Measurements from ENCODE around the gene HDAC4. TPM values are rescaled to one million over a fixed set of nuclear protein-coding genes. Genes with fewer than 3 reads are reported as not detected.

Gene HDAC4
- total and polyA plus RNA-seq, 3 donors from 2014 or later: 29.0 to 67.5 (median 58.7) TPM

- no peak for DNase-seq
- 63 to 64% methylated on average over 12 of the region's 12 CpGs for WGBS, 2 donors
- Histone ChIP-seq H3K4me3 (no peak overlapping the region), H3K9me3 (no peaks in the 10 kb centered on the region), H3K4me1 (no peaks in the 10 kb centered on the region), H3K27me3 (no peaks in the 10 kb centered on the region), H3K36me3 (ENCODE audit: low read depth, missing control alignments) (no peaks in the 10 kb centered on the region), H3K27ac (no peak overlapping the region)
- TF ChIP-seq CTCF (IDR thresholded peaks at IDR 0.05) (no peak), POLR2A (IDR thresholded peaks at IDR 0.05) (no peak)
- intact Hi-C loops (cut with DNase I; ENCODE audit: low total_unique reads): no loop called here
Measured at GRCh38 chr2:239429473-239430350, 28.9 kb upstream of the HDAC4 start.

GRCh38 chr2:239425631-239426030 is 24.8 kb upstream of the HDAC4 start:
- Histone ChIP-seq H3K9me3 (no peaks in the 10 kb centered on the region), H3K27ac (no peak overlapping the region), H3K27me3 (no peaks in the 10 kb centered on the region), H3K36me3 (ENCODE audit: low read depth, missing control alignments) (no peaks in the 10 kb centered on the region), H3K4me1 (no peaks in the 10 kb centered on the region), H3K4me3 (no peak overlapping the region)
- DNase-seq: no peak
- 55 to 58% methylated on average over 7 to 10 of the region's 10 CpGs for WGBS, 2 donors
- intact Hi-C loops (cut with DNase I; ENCODE audit: low total_unique reads): no loop called here
- no peak for TF ChIP-seq POLR2A (IDR thresholded peaks at IDR 0.05)
- no peak for TF ChIP-seq CTCF (IDR thresholded peaks at IDR 0.05)

GRCh38 chr2:239424337-239425045 is 23.7 kb upstream of the HDAC4 start:
- Histone ChIP-seq H3K4me3 (no peak overlapping the region), H3K27ac (no peak overlapping the region), H3K4me1 (no peaks in the 10 kb centered on the region), H3K27me3 (no peaks in the 10 kb centered on the region), H3K36me3 (ENCODE audit: low read depth, missing control alignments) (no peaks in the 10 kb centered on the region), H3K9me3 (no peaks in the 10 kb centered on the region)
- intact Hi-C loops (cut with DNase I; ENCODE audit: low total_unique reads): no loop called here
- DNase-seq: no peak
- WGBS, 2 donors: 72 to 89% methylated on average over 6 to 8 of the region's 11 CpGs
- no peak for TF ChIP-seq CTCF (IDR thresholded peaks at IDR 0.05)
- no peak for TF ChIP-seq POLR2A (IDR thresholded peaks at IDR 0.05)

- TF ChIP-seq CTCF (IDR thresholded peaks at IDR 0.05) (no peak), POLR2A (IDR thresholded peaks at IDR 0.05) (no peak)
- H3K4me3 ChIP-seq: no peak overlapping the region
- no peak overlapping the region for H3K27ac ChIP-seq
- WGBS, 2 donors: 88 to 90% methylated on average over 4 of the region's 4 CpGs
- intact Hi-C loops (cut with DNase I; ENCODE audit: low total_unique reads): no loop called here
- no peaks in the 10 kb centered on the region for H3K9me3 ChIP-seq
- no peak for DNase-seq
- no peaks in the 10 kb centered on the region for H3K4me1 ChIP-seq
- no peaks in the 10 kb centered on the region for H3K27me3 ChIP-seq
- H3K36me3 ChIP-seq (ENCODE audit: low read depth, missing control alignments): no peaks in the 10 kb centered on the region
Measured at GRCh38 chr2:239423551-239423950, 22.7 kb upstream of the HDAC4 start.

Data from testis (tissue), 3 donors.